CD4-positive, alpha-beta T cell treated with Interleukin-6 for 4 hours (primary cell): ENCODE results near the gene HIP1.
A peak's percentile ranks its signal among the peaks of the same experiment; 100 is the strongest.
"Not testable (repeated sequence)": the region's sequence is repeated elsewhere in the genome, so short reads cannot be mapped to it uniquely, and the experiment has no call there.

Source experiments
- DNase-seq: peaks from one replicate; pipeline ENCODE4 v3.0.0-alpha.2; 2020; ENCODE audit warnings: mixed read lengths

Gene HIP1

DNA sequence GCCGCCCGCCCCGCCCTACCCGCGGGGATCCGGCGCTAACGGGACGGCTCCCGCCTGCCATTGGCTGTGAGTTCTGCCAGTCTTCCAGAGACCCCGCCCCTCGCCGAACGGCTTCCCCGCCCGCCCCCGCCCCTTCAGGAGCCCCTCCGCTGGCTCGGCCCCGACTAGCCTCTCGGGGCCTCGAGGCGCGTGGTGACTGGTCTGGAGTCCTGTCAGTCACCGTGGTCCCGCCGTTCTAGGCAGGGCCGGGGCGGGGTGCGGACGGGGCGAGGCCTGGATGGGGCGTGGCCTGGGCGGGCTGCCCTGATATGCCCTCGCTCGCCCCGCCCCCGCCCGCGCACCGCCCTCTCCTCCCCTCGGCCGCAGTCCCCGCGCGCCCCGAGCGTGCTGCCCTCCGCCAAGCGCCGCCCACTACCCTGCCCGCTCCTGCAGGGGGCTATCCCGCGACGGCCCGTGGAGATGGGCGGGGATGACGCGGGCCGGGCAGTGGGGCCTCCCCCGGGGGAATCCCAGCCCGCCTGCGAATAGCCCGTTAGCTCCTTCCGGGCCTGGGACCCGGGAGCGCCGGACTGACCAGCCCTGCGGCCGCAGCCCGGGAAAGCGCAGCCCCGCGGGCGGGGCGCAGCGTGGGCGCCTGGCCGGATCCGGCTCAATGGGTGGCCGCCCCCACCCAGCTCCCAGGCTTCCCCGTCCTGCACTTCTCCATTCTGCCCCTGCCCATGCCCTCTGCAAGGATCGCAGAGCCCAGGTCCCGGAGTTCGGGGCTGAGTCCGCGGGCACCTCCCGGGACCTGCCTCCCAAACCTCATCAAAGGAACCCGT, 444 bp upstream of the HIP1 start:
- peak; percentile 99 for DNase-seq

DNA sequence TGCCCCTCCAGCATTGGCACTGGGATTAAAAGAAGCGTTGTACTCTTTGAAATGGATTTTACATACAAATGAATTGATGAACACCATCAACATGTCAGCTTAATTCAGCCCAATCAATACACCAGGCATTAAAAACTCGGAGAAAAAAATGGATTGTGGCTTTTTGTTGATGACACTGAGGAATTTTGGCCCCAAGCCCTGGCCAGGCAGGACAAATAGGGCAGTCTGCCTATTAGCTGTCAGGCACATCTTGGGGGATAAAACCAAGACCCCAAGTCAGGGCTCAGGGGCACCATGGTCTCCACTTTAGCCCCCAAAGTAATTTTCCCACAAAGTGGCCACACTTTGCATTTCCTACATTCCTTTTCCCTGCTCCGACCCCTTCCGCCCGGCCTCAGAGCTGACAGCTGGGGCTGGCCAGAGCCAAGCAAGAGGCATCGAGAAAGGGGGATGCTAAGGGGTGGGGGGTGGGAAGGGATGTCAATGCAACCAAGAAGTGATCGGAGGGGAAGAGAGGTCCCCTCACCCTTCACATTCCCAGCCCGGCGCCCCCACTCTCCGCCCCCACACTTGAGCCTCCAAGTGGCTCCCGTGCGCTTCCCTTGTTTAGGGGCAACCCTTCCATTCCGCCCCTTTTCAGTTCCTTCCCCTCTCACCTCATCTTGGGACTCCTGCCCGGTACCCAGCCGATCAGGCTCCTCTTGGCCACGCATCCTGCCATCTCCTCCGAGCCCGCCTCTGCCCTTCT, 711 bp downstream of the HIP1 start:
- DNase-seq, result no peak

DNA sequence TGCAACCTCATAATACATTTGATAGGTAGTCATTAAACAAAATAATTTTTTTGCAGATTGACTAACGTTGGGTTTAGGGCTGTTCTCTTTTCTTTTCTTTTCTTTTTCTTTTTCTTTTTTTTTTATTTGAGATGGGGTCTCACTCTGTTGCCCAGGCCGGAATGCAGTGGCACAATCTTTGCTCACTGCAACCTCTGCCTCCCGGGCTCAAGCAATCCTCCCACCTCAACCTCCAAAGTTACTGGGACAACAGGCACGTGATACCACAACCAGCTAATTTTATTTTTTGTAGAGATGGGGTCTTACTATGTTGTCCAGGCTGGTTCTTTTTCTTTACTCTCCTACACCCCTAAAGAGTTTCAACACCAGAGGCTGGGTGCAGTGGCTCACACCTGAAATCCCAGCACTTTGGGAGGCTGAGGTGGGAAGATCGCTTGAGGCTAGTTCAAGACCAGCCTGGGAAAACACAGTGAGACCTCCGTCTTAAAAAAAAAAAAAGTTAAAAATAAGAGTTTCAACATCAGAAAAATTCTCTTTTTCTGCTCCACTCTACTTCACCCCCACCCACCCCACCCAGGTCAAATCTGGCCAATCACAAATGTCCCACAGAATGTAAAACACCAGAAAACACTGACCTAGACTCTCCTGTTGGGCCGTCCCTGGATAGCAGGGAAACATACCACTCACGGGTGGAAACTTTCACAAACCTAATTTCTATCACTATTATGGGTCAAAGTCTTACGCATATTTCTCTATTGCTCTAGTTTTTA, 3.0 kb downstream of the HIP1 start:
- DNase-seq, result no peak

DNA sequence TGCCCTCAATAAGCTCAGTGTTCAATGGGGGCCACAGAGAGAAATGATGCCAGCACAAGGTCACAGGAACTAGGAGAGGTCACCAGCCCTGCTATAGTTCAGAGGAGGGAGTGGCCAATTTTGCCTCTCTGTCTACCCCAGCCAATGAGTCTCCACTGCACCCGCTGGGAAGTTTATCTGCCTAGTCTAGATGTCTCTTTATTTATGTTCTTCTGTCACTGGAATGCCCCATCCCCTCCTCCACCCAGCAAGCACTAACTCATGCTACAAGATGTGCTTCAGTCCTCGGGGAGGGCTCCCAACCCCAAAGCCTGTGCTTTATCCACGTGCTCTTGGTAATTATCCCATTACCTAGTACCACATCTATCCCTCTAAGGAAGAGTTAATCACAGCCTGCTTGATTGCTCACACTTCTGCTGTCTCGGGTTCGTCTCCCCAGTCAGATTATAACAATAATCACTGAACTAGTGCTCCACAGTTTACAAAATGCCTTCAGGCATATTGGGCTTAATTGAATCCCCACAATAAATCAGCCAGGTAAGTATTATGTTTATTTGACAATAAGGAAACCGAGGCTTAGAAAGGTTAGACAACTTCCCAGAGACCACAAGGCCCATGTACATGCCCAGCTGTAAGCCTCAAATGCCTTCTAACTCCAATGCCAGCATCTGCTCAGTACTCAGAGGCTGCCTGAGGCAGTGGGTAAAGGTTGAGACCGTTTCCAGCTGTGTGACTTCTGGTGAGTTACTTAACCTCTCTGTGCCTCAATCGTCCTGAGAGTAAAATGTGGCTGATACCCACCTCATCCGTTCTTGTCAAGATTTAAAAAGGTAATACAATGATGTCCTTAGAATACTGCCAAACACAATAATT, 3.9 kb downstream of the HIP1 start:
- DNase-seq, result no peak

DNA sequence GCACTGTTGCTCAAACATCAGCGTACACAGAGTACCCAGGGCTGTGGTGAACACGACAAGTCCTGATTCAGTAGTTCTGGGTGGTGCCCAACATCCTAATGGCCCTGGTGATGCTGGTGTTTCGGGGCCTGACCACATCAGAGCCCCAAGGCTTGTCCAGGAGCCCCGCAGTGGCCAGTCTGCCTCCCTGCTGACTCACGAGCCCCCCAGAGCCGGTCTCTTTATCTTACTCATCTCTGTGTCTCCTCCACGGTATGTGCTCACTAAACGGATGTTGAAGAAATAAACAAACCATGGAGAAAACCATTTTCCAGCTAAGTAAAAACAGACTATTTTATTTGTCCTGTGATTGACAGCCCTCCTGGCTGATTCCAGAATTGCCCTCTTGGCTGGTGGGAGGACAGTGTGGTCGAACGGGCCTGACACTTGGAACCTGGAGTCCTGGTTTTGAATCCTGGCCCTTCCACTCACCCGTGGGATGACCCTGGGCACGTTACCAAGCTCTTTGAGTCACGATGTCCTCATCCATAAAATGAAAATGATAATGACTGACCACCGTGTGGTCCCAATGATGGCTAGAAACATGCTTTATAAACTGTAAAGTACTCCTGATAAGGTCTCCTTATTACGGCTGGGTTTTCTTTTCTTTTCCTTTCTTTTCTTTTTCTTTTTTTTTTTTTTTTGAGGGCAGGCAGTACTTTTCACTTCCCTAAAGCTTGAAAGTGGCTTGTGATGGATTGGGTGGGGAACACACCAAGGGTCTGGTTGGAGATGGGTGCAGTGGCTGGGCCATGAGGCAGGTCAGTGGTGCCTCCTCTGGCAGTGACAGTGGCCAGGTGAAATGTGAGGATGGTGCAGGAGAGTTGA, 5.7 kb downstream of the HIP1 start:
- DNase-seq, result no peak

DNA sequence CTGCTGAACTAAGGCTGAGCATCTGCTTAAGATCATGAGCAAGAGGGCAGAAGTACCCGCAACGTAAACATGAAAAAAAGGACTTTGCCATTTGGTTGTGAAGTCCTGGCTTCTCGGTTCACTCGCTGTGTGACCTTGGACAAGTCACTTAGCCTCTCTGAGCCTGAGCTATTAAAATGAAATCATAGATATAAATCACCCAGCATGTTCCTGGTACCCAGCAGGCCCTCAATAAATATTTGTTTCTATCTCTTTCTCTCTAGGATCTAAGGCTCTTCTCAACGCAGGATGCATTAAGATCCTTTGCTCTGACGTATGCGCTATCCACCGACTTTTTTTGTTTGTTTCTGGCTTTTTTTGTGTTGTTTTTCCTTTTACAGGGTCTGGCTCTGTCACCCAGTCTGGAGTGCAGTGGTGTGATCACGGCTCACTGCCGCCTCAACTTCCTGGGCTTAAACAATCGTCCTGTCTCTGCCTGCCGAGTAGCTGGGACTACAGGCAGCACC, 6.7 kb downstream of the HIP1 start:
- no peak for DNase-seq

DNA sequence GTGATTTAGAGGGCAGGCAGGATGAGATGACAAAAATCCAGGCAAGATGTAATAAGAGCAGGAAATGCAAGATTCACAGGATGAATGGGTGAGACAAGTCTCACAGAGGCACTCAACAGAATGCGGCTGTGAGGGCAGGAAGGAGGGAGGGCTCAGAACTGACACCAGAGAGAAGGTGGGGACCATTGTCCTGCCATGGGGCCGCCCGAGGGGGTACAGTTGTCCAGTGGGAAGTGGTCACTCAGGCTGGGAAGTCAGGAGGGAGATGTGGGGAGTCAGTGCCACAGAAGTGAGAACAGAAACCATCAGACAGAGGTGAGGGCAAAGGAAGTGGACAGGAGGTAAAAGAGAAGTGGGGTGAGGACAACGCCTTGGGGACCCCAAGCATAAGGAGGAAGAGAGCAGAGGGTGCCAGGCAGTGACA, 8.9 kb downstream of the HIP1 start:
- no peak for DNase-seq

DNA sequence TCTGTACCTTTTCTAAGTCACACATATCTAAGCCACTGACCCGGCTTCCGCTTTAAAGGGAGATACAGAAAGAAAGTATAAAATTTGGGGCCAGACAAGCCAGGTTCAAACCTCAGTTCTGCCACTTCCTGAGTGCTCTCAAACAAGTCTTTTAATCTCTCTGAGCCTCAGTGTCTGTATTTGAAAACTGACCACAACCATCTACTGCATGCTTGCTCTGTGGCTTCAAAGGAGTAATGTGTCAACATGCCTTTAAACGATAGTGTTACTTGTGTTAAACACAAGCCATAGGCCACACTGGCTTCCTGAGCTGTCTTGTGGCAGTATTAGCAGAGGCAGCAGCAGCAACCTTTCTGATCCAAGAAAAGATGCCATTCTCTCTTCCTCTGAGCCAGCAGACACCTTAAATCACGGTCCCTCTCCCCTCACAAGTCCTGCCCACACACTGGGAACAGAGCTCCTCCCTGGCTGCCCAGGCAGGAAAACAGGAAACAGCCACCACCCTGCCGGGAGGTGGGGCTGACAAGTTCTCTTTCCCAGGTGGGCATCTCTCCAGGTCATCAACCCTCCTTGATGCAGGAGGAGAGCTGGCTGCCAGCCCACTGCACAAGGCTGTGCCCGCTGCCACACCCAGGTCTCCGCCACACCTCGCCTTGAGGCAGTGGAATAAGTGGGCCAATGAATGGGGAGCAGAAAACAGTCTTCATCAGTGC, 10.7 kb downstream of the HIP1 start:
- peak; percentile 32 for DNase-seq

DNA sequence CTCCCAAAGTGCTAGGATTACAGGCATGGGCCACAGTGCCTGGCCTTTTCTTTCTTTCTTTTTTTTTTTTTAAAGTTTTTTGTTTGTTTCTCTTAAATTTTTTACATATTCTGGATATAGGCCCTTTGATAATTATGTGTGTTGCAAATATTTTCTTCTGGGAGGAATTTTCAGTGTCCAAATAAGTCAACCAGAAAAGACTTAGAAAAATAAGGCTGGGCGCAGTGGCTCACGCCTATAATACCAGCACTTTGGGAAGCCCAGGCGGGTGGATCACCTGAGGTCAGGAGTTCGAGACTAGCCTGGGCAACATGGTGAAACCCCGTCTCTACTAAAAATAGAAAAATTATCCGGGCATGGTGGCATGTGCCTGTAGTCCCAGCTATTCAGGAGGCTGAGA, 11.4 kb downstream of the HIP1 start:
- DNase-seq, result not testable (repeated sequence)

DNA sequence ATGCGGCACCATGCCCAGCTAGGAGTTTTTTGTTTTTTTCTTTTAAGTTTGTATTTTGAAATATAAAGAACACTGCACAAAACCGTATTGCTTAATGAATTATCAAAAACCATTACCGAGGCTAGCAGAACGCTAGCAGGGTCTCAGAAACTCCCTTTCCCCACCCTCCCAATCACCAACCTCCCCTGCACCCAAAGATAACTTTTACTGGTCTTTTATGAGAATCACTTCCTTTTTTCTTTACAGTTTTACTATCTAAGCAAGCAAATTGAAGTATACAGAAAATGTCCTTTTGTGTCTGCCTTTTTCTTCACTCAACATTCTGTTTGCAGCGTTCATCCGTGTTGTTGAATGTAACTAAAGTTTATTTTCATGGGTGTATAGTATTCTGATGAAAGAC, 13.4 kb downstream of the HIP1 start:
- no peak for DNase-seq

DNA sequence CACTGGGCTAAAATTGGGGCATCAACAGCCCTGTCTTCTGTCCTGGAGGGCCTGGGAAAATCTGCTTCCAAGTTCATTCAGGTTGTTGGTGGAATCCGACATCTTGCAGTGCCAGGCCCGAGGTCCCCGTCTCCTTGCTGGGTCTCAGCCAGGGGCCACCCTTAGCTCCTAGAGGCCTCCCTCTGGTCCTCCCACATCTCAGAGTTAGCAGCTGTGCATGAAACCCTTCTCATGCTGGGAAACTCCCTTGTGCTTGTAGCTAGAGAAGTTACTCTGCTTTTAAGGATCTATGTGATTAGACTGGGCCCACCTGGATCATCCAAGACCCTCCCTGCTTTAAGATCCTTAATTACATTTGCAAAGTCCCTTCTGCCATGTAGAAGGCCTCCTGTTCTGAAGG, 15.3 kb downstream of the HIP1 start:
- DNase-seq, result no peak

DNA sequence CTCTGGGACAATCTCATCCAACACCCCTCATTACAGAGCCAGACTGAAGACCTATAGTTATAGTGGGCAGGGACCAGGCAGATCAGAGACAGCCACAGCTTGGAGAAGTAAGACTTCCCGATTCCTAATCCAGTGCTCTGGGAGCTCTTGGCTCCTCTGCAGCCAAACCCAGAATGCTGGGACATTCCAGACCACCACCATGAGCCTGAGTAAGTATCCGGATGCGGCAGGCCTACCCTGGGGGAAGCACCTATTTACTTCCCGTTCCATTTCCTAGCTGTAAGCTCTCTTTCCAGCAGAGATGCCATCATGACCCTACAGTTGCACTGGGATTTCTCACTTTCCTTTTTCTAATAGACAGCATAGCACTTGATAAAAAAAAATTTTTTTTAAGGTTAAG, 16.4 kb downstream of the HIP1 start:
- no peak for DNase-seq

DNA sequence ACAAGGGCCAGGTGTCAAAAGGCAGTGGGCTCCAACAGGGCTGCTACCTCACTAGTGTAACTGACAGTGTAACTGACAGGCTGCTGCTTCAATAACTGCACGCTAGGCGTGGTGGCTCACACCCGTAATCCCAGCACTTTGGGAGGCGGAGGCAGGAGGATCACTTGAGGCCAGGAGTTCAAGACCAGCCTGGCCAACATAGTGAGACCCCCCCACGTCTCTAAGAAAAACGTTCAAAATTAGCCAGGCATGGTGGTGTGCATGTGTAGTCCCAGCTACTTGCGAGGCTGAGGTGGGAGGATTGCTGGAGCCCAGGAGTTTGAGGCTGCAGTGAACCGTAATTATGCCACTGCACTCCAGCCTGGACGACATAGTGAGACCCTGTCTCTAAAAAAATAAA, 16.8 kb downstream of the HIP1 start:
- DNase-seq, result not testable (repeated sequence)

DNA sequence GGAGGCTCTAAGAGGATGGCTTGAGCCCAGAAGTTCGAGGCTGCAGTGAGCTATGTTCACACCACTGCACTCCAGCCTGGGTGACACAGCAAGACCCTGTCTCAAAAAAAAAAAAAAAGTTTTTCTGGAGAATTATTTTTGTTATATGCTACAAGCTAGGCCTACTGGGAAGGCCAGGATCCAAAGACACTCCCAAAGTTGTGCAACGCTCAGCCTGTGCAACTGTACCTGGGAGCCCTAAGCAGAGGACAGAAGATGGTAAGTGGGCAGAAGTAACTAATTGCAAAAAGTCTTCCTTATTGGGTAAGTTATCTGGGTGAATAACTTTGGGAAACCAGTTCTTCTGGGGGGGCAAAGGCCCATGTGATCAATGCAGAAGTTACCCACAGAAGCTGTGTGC, 17.3 kb downstream of the HIP1 start:
- DNase-seq, result no peak

DNA sequence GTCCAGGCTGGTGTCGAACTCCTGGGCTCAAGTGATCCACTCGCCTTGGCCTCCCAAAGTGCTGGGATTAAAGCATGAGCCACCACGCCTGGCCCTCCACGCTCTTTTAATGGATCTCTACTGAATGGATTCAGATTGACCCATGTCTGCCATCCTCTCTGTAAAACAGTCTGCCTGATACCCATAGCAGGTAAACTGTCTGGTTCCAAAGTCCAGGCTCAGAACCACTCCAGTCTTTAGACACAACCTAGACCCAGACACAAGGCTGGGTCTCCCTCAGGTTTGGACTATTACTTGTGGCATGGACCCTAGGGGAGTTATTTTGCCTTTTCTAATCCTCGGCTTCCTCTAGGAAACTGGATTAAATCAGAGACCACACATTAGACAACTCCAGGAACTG, 19.1 kb downstream of the HIP1 start:
- DNase-seq, result no peak

DNA sequence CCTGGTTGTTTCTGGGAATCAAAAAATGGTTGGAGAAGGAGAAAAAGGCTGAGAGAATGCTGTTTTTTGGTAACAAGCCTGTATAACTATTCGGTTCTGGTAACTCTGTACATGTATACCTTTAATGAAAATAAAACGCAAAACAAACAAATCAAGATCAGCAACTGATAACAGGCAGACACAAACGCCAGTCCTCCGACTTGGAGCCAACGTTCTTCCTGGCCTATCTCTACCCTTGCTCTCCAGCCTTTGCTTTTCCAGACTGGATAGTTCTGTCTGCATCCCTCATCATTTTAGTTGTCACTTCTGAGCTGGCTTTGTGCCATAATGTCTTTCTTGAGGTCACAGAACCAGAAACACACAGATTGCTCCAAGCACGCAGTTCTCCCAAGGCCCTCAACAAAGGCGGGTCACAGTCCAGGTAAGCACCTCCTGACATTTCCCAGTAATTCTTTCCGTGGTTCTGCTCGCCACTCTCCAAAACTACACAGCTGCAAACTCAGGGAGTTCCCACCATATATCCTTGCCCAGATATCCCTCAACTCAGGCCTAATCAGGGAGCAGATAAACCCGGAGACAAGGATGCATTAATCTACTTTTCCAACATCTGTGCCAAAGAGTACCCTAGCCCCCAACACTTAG, 20.2 kb downstream of the HIP1 start:
- DNase-seq, result no peak

DNA sequence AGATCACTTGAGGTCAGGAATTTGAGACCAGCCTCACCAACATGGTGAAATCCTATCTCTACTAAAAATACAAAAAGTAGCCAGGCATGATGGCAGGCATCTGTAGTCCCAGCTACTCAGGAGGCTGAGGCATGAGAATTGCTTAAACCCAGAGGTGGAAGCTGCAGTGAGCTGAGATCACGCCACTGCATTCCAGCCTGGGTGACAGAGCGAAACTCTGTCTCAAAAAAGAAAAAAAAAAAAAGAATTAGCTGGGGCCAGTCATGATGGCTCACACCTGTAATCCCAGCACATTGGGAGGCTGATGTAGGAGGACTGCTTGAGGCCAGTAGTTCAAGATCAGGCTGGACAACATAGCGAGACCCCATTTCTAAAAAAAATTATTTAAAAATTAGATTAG, 21.0 kb downstream of the HIP1 start:
- DNase-seq, result not testable (repeated sequence)

DNA sequence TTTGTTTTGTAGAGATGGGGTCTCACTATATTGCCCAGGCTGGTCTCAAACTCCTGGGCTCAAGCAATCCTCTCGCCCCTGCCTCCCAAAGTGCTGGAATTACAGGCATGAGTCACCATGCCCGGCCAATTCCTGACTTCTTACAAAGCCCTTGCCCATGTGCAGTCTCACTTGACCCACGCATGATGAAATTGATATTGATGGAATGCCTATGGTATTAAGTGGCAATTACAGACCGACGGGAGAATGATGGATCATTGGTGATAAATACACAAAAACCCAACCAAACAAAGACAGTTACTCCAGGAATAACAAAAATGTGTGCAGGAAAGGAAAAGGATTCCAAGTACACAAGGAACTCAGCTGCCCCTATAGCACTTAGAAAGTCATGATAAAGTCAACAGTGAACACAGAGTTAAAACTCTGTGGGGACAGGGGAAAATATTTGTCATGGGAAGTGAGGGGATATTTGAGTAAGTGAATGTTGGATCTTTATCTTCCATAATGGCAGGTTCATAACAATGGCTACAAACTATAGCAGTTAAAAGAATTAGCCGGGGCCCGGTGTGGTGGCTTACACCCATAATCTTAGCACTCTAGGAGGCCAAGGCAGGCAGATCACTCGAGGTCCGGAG, 21.6 kb downstream of the HIP1 start:
- DNase-seq, result no peak

DNA sequence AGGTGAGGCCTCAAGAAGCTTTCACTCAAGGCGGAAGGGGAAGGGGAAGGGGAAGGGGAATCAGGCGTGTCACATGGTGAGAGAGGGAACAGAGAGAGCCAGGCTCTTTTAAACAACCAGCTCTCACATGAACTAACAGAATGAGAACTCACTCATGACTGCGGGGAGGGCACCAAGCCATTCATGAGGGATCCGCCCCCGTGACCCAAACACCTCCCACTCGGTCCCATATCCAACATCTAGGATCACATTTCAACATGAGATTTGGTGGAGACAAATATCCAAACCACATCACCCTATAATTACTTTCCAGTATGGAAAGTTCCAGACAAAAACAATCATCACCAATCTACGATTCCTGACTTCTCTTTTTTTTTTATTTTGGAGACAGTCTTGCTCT, 22.9 kb downstream of the HIP1 start:
- DNase-seq, result no peak
